HCT116 (cell line): ENCODE data around the gene FAM181A. TPM values are rescaled to one million over a fixed set of nuclear protein-coding genes. Genes with fewer than 3 reads are reported as not detected.

ENCODE experiments used
- ATAC-seq: fragments of 200-7000 bp; cut with Tn5 transposase; 2 replicates; pipeline ENCODE4 v1.9.1; 2020; ENCODE audit warnings: mild to moderate bottlenecking, moderate library complexity
- BruUV-seq: library from RNA; stranded (reverse); fragments of 400-500 nt; replicated peaks from 2 replicates; lab custom pipeline; 2021; lab: Mats Ljungman, UMichigan
- CTCF ChIA-PET: fragments of 300-600 bp; sonication (Branson Sonifier 250); formaldehyde crosslinking; loops from one replicate; lab custom pipeline; 2021; ENCODE audit warnings: antibody characterized with exemption; lab: Charles Lee
- POLR2A ChIA-PET: fragments of 300-600, 350-600 bp; sonication (Branson Sonifier 250); formaldehyde crosslinking; loops from one replicate; lab custom pipeline; 2021; ENCODE audit warnings: antibody characterized with exemption; lab: Charles Lee
- RAD21 ChIA-PET, 2 experiments: fragments of 300-600 bp; sonication (Branson Sonifier 250); formaldehyde crosslinking; loops; one replicate each; lab custom pipeline; 2023; ENCODE audit warnings: low total read pairs in 2 of 2; ENCODE audit not compliant: uncharacterized antibody in 2 of 2, unreplicated experiment in 2 of 2, low non-redundant PET in 1 of 2; lab: Charles Lee
- DNase-seq: peaks from one replicate; pipeline ENCODE4 v3.0.0-alpha.2; 2010; ENCODE audit warnings: low read depth, low spot score
- H2AFZ ChIP-seq: fragments of 200-600 bp; shearing (Covaris generic), sonication (generic); 2 replicates; pipeline ENCODE4 v1.6.1; 2017; ENCODE audit warnings: low read depth, mixed run types, mixed read lengths, antibody characterized with exemption, low read length; ENCODE audit not compliant: poor library complexity, severe bottlenecking
- H3K27ac ChIP-seq: 2 replicates; pipeline ENCODE4 v1.5.1; 2012; ENCODE audit warnings: low read depth, low read length
- H3K27me3 ChIP-seq: fragments of 200-600 bp; sonication (generic); 2 replicates; pipeline ENCODE4 v1.6.1; 2016; ENCODE audit warnings: mixed run types, low read length, mixed read lengths; ENCODE audit not compliant: insufficient read depth
- H3K36me3 ChIP-seq, 2 experiments: fragments of 200-500 bp in 1 of 2; fragments of 200-600 bp in 1 of 2; sonication (Bioruptor generic) in 1 of 2; sonication (generic) in 1 of 2; 2 replicates each; pipeline versions ENCODE4 v1.5.1 to v1.6.1; 2014 to 2016; ENCODE audit warnings: low read length in 2 of 2, inconsistent platforms in 1 of 2, mixed read lengths in 1 of 2, mixed run types in 1 of 2; ENCODE audit not compliant: insufficient read depth in 2 of 2, control insufficient read depth in 1 of 2
- H3K4me1 ChIP-seq, 2 experiments: fragments of 200-600 bp in 1 of 2; sonication (generic) in 1 of 2; 2 replicates each; pipeline versions ENCODE4 v1.5.1 to v1.6.1; 2012 to 2017; ENCODE audit warnings: low read length in 2 of 2, inconsistent platforms in 1 of 2, mild to moderate bottlenecking in 1 of 2, mixed read lengths in 1 of 2, mixed run types in 1 of 2, moderate library complexity in 1 of 2; ENCODE audit not compliant: insufficient read depth in 2 of 2, control insufficient read depth in 1 of 2
- H3K4me2 ChIP-seq: fragments of 200-600 bp; sonication (generic); 2 replicates; pipeline ENCODE4 v1.6.1; 2017; ENCODE audit warnings: mixed run types, low read length, mixed read lengths
- H3K4me3 ChIP-seq, 2 experiments: fragments of 200-600 bp in 1 of 2; sonication (generic) in 1 of 2; replicated peaks in 1 of 2; 2 replicates each; pipeline ENCODE4 v1.5.1; 2011 to 2016; ENCODE audit warnings: low read length in 2 of 2, control low read depth in 1 of 2, low read depth in 1 of 2, mild to moderate bottlenecking in 1 of 2, mixed read lengths in 1 of 2, mixed run types in 1 of 2
- H3K79me2 ChIP-seq: fragments of 200-600 bp; sonication (generic); 2 replicates; pipeline ENCODE4 v1.6.1; 2017; ENCODE audit warnings: mild to moderate bottlenecking, mixed run types, low read length, moderate library complexity, mixed read lengths; ENCODE audit not compliant: insufficient read depth
- H3K9ac ChIP-seq: fragments of 200-600 bp; sonication (generic); 2 replicates; pipeline ENCODE4 v1.6.1; 2016; ENCODE audit warnings: low read length, mixed read lengths
- H3K9me2 ChIP-seq: fragments of 200-600 bp; sonication (generic), shearing (Covaris generic); 2 replicates; pipeline ENCODE4 v1.6.1; 2017; ENCODE audit warnings: mixed run types, mild to moderate bottlenecking, moderate library complexity; ENCODE audit not compliant: insufficient read depth
- H3K9me3 ChIP-seq, 2 experiments: fragments of 200-500 bp in 1 of 2; fragments of 200-600 bp in 1 of 2; sonication (Bioruptor generic) in 1 of 2; sonication (generic) in 1 of 2; 2 replicates each; pipeline ENCODE4 v1.6.1; 2014 to 2017; ENCODE audit warnings: low read length in 2 of 2, mixed read lengths in 2 of 2, inconsistent platforms in 1 of 2, low read depth in 1 of 2, mild to moderate bottlenecking in 1 of 2, mixed run types in 1 of 2, moderate library complexity in 1 of 2; ENCODE audit not compliant: control insufficient read depth in 1 of 2, insufficient read depth in 1 of 2
- H4K20me1 ChIP-seq: fragments of 200-600 bp; sonication (generic), shearing (Covaris generic); 2 replicates; pipeline ENCODE4 v1.6.1; 2017; ENCODE audit warnings: mixed run types, mild to moderate bottlenecking, moderate library complexity; ENCODE audit not compliant: insufficient read depth
- EGR1 ChIP-seq: IDR thresholded peaks from 2 replicates; pipeline ENCODE4 v1.6.1; 2012; ENCODE audit warnings: low read depth
- ELF1 ChIP-seq: IDR thresholded peaks from 2 replicates; pipeline ENCODE4 v1.6.1; 2012; ENCODE audit warnings: low read depth, borderline replicate concordance
- EZH2phosphoT487 ChIP-seq: fragments of 200-600 bp; IDR thresholded peaks from 2 replicates; pipeline ENCODE4 v1.6.1; 2018; ENCODE audit warnings: antibody characterized with exemption, borderline replicate concordance
- JUND ChIP-seq: IDR thresholded peaks from 2 replicates; pipeline ENCODE4 v1.6.1; 2012
- POLR2A ChIP-seq: IDR thresholded peaks from 2 replicates; pipeline ENCODE4 v1.7.0; 2011; ENCODE audit warnings: borderline replicate concordance; ENCODE audit not compliant: insufficient read depth, insufficient read length; ENCODE audit errors: extremely low read depth
- POLR2AphosphoS5 ChIP-seq: IDR thresholded peaks from 2 replicates; pipeline ENCODE4 v1.6.1; 2011; ENCODE audit warnings: mild to moderate bottlenecking, low read depth, low read length, moderate library complexity
- SIN3A ChIP-seq: IDR thresholded peaks from 2 replicates; pipeline ENCODE4 v1.6.1; 2012; ENCODE audit warnings: low read depth
- SP1 ChIP-seq: IDR thresholded peaks from 2 replicates; pipeline ENCODE4 v1.6.1; 2012; ENCODE audit warnings: low read depth
- YY1 ChIP-seq: IDR thresholded peaks from 2 replicates; pipeline ENCODE4 v1.6.1; 2011; ENCODE audit warnings: low read length, low read depth, moderate library complexity, mild to moderate bottlenecking; ENCODE audit not compliant: insufficient replicate concordance; ENCODE audit errors: extremely low read depth
- ZFX ChIP-seq: fragments of 450-650 bp; IDR thresholded peaks from 2 replicates; pipeline ENCODE4 v1.6.1; 2017
- ZNF274 ChIP-seq: fragments of 200-500 bp; sonication (Bioruptor generic); IDR thresholded peaks from 2 replicates; pipeline ENCODE4 v1.6.1; 2014; ENCODE audit warnings: mild to moderate bottlenecking, low read depth, low read length, inconsistent platforms
- intact Hi-C: fragments of 100-400 bp; cut with micrococcal nuclease; formaldehyde crosslinking; loops from 2 replicates; pipeline ENCODE4 v1.10.0; 2022
- total RNA-seq: library from RNA; stranded (reverse); gene quantifications from one replicate; pipeline ENCODE4 v1.2.1, GENCODE V29; 2021; ENCODE audit not compliant: unreplicated experiment
- TF ChIP-seq, protein P1 (sequence below), 3 experiments: fragments of 200-600 bp in 1 of 3; sonication (generic) in 1 of 3; IDR thresholded peaks in 2 of 3; conservative IDR thresholded peaks in 1 of 3; 2 replicates each; pipeline ENCODE4 v1.5.1; 2012 to 2017; ENCODE audit warnings: low read depth in 2 of 3, low read length in 2 of 3, antibody characterized with exemption in 1 of 3, borderline replicate concordance in 1 of 3, control low read depth in 1 of 3, mild to moderate bottlenecking in 1 of 3, mixed read lengths in 1 of 3, mixed run types in 1 of 3, moderate library complexity in 1 of 3; ENCODE audit not compliant: insufficient read depth in 1 of 3

Gene FAM181A
- total RNA-seq, 1 experiment from 2014 or later = not detected

DNA sequence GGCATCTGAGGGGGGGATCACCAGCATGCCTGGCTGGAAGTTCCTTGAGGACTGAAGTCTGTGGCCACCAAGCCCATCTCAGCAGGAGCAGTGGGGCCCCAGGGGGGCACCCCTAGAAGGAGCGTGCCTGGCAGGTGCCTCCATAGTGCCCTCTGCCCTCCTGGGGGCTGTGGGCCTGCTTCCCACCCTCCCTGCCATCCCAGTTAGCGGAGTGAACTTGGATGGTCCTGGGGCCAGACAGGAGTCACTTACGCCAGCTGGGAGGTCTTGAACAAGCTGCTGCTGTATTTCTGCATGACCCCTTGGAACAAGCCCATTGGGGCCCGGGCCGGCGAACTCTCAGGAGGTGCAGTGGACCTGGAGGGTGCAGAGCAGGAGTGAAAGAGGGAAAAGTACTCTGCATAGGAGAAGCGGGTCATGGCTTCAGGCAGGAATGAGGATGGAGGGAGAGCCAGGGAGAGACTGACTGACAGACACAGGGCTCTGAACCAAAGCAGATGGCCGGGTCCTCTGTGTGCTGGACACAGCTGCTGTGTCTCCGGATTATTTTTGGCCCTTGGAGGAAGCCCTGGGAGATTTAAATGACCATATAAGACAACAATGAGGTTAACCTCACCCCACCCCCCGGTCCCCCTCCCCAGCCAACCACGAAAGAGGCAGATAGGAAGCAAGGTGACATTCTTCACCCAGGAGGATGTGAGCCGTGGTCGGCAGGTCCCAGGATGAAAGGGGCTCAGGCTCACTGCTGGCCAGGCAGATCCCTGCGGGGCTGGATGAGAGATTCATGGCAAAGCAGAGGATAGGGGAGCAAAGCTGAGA is 29.6 kb downstream of the FAM181A start:
- Histone ChIP-seq H3K4me2 (peak overlapping the region; percentile 24; the same call in 1 of the 2 replicates), H2AFZ (no peak overlapping the region), H3K4me3 (no peak overlapping the region), H4K20me1 (no peaks in the 10 kb centered on the region), H3K79me2 (no peaks in the 10 kb centered on the region), H3K27ac (no peak overlapping the region), H3K9me2 (no peaks in the 10 kb centered on the region), H3K36me3 (no peaks in the 10 kb centered on the region), H3K27me3 (no peaks in the 10 kb centered on the region), H3K9ac (no peak overlapping the region), H3K4me1 (peaks cover 29 to 93% of the 10 kb centered on the region in 2 experiments), H3K9me3 (no peaks in the 10 kb centered on the region)
- TF ChIP-seq SP1 = no peak
- no peak for TF ChIP-seq EGR1
- TF ChIP-seq SIN3A = no peak
- TF ChIP-seq EZH2phosphoT487 = no peak
- no peak for TF ChIP-seq YY1
- TF ChIP-seq ZNF274 = no peak
- TF ChIP-seq JUND = no peak
- TF ChIP-seq POLR2AphosphoS5 = no peak
- intact Hi-C loops = no loop called here
- RAD21 ChIA-PET = no interaction called here
- POLR2A ChIA-PET = no interaction called here
- no TSS peak for BruUV-seq
- CTCF ChIA-PET = interaction anchor here (1.0 kb wide), 1 partner anchor 17 kb away, joined by 3 read pairs; no protein-coding TSS in a partner anchor
- DNase-seq (no peak), ATAC-seq (no peak)

DNA sequence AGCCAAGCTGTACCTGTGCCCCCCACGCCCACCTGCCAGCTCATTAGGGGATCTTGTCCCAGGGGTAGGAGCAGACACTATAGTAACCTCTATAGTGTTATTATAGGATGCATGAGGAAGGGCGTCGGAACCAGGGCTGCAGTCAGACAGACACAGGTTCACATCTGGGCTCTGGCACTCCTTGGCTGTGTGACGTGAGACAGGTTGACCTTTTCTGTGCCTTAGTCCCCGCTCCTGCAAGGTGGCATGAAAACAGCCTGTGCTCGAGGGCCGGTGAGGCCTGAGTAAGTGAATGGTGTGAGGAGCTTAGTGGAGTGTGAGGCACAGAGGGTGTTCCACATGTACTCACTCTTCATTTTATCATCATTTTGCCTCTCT is 30.2 kb downstream of the FAM181A start:
- H3K4me1 ChIP-seq = peaks cover 24 to 87% of the 10 kb centered on the region in 2 experiments
- RAD21 ChIA-PET = no interaction called here
- H4K20me1 ChIP-seq = no peaks in the 10 kb centered on the region
- H3K79me2 ChIP-seq = no peaks in the 10 kb centered on the region
- no peak for DNase-seq
- ATAC-seq = no peak
- TF ChIP-seq ZFX = no peak
- TF ChIP-seq ELF1 = no peak
- TF ChIP-seq EGR1 = no peak
- no peak for TF ChIP-seq POLR2AphosphoS5
- TF ChIP-seq POLR2A = no peak
- TF ChIP-seq, protein P1, sequence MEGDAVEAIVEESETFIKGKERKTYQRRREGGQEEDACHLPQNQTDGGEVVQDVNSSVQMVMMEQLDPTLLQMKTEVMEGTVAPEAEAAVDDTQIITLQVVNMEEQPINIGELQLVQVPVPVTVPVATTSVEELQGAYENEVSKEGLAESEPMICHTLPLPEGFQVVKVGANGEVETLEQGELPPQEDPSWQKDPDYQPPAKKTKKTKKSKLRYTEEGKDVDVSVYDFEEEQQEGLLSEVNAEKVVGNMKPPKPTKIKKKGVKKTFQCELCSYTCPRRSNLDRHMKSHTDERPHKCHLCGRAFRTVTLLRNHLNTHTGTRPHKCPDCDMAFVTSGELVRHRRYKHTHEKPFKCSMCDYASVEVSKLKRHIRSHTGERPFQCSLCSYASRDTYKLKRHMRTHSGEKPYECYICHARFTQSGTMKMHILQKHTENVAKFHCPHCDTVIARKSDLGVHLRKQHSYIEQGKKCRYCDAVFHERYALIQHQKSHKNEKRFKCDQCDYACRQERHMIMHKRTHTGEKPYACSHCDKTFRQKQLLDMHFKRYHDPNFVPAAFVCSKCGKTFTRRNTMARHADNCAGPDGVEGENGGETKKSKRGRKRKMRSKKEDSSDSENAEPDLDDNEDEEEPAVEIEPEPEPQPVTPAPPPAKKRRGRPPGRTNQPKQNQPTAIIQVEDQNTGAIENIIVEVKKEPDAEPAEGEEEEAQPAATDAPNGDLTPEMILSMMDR (IDR thresholded peaks at IDR 0.05 in 2 of 3, conservative IDR thresholded peaks at IDR 0.05 in 1 of 3; ENCODE audit: borderline replicate concordance in 1 of 3, insufficient read depth in 1 of 3, low read depth in 2 of 3, low read length in 2 of 3) = no peak
- TF ChIP-seq YY1 = no peak
- TF ChIP-seq ZNF274 = no peak
- no peaks in the 10 kb centered on the region for H3K27me3 ChIP-seq
- H3K9me3 ChIP-seq = no peaks in the 10 kb centered on the region
- CTCF ChIA-PET = interaction anchor here (1.0 kb wide), 1 partner anchor 18 kb away, joined by 3 read pairs; no protein-coding TSS in a partner anchor
- H3K27ac ChIP-seq = no peak overlapping the region
- no peak overlapping the region for H3K4me3 ChIP-seq
- H3K36me3 ChIP-seq = no peaks in the 10 kb centered on the region
- BruUV-seq = no TSS peak
- no peak overlapping the region for H2AFZ ChIP-seq
- H3K9me2 ChIP-seq = no peaks in the 10 kb centered on the region
- no peak overlapping the region for H3K9ac ChIP-seq
- intact Hi-C loops = no loop called here
- peak overlapping the region; percentile 24; the same call in 1 of the 2 replicates for H3K4me2 ChIP-seq
- POLR2A ChIA-PET = no interaction called here
